Mononuclear cell (primary cell): Measurements from ENCODE around the gene POC1A. TPM values are rescaled to one million over a fixed set of nuclear protein-coding genes. Genes with fewer than 3 reads are reported as not detected.

Experiments used
- H3K27me3 ChIP-seq: 2 replicates; pipeline ENCODE4 v1.6.0; 2011; ENCODE audit warnings: low read length, control low read depth; ENCODE audit not compliant: insufficient read depth
- H3K4me1 ChIP-seq: 2 replicates; pipeline ENCODE4 v1.5.1; 2011; ENCODE audit warnings: mild to moderate bottlenecking, low read length, control low read depth; ENCODE audit not compliant: insufficient read depth
- H3K4me3 ChIP-seq: 2 replicates; pipeline ENCODE4 v1.5.1; 2011; ENCODE audit warnings: mild to moderate bottlenecking, low read length, moderate library complexity
- H3K9me3 ChIP-seq: 2 replicates; pipeline ENCODE4 v1.5.1; 2011; ENCODE audit warnings: low read depth, mild to moderate bottlenecking, control low read depth, low read length
- total RNA-seq: library from RNA; depleted of rRNA; stranded (reverse); fragments of >200 nt; gene quantifications from one replicate; pipeline ENCODE4 v1.2.3, GENCODE V29; 2012

The POC1A gene
- total RNA-seq, 1 donor, result 0.21 TPM

GRCh38 chr3:52094571-52095485 is 59.4 kb downstream of the POC1A start:
- Histone ChIP-seq H3K27me3 (no peaks in the 10 kb centered on the region), H3K4me1 (peaks cover 5% of the 10 kb centered on the region), H3K4me3 (no peak overlapping the region), H3K9me3 (no peaks in the 10 kb centered on the region)

DNA sequence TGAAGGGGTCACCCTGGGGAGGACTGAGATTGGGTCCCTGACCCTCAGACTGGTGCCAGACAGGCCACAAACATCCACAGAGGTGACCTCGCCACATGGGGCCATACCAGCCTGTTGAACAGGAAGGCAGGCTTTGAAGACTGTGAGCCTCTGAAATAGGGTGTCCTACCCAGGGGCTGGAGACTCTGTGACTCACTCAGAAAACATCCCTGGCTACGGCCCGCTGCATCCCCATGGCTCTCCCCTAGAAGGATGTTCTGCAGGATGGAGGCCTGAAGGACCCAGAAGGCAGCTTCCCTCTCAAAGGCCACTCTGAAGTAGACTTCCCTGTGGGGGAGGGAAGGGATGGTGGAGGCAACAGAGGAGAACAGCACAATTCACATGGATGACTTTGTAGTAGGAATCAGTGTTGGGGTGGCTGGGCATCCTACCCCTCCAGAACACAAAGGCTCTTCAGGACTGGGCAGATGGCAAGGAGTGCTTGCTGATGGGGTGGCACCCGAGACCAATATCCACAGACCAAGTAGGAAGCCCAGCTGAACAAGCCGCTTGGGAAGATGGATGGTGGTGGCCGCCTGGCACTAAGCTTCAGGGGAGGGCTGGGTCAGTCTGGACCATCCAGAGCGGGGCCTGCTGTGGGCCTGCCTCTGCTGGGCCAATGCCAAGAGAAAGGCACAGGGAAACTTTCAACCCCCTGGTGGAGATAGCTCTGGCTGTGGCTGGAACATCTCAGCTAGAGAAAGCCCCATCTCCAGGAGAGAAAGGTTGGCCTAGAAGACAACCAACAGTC is 60.3 kb downstream of the POC1A start:
- Histone ChIP-seq H3K27me3 (no peaks in the 10 kb centered on the region), H3K4me3 (no peak overlapping the region), H3K9me3 (no peaks in the 10 kb centered on the region), H3K4me1 (peaks cover 12% of the 10 kb centered on the region)

DNA sequence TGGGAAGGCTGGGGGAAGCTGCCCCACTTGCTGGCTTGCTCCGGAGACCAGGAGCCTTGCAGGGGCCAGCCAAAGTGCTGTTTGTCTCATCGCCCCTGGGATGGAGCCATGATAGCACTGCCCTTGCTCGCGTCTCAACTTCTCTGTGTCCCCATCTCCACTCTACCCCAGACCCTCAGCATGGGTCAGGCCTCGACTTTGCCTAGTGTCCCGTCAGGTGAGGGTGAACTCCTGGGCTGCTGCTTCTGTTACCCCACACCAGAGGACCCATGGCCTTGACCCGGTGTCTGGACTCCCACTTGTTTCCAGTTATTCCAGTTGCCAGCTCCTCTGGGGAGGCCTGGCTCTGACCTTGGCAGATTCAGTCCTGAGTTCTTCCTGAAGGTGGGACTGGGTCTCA is 61.3 kb downstream of the POC1A start:
- Histone ChIP-seq H3K27me3 (no peaks in the 10 kb centered on the region), H3K4me3 (no peak overlapping the region), H3K9me3 (no peaks in the 10 kb centered on the region), H3K4me1 (peaks cover 23% of the 10 kb centered on the region)

- no peaks in the 10 kb centered on the region for H3K9me3 ChIP-seq
- no peaks in the 10 kb centered on the region for H3K27me3 ChIP-seq
- H3K4me1 ChIP-seq, result peaks cover 29% of the 10 kb centered on the region
- H3K4me3 ChIP-seq, result no peak overlapping the region
These were observed 62.0 kb downstream of the POC1A start for GRCh38 chr3:52092271-52092660.

- H3K4me1 ChIP-seq, result peaks cover 34% of the 10 kb centered on the region
- H3K27me3 ChIP-seq, result no peaks in the 10 kb centered on the region
- H3K9me3 ChIP-seq, result no peaks in the 10 kb centered on the region
- H3K4me3 ChIP-seq, result no peak overlapping the region
These were observed 62.5 kb downstream of the POC1A start for GRCh38 chr3:52091586-52092270.

DNA sequence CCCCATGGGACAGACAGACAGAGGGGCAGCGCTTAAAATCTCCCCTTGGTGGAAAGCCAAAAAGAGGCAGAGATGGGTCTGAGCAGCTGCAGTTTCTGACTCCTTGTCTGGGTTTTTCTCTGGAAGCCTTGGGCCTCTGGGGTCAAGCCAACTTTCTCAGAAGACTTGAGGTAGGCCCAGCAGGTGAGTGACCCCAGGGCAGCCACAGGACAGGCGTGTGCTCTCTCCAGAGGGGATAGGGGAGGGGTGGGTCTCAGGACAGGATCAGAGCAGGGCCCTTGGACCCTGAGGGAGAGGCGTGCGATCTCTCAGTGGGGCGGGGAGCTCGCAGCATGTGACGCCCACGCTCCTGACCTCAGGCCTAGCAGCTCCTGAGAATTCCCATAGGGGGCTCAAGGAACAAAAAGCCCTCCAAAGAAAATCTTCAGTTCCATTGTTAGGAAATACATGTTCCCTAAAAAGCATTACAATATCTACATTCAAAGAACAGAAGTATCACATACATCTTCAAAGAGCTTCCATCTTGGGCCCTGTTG is 63.2 kb downstream of the POC1A start:
- peaks cover 40% of the 10 kb centered on the region for H3K4me1 ChIP-seq
- H3K4me3 ChIP-seq, result no peak overlapping the region
- no peaks in the 10 kb centered on the region for H3K27me3 ChIP-seq
- no peaks in the 10 kb centered on the region for H3K9me3 ChIP-seq

GRCh38 chr3:52090131-52090932 is 63.9 kb downstream of the POC1A start:
- Histone ChIP-seq H3K9me3 (no peaks in the 10 kb centered on the region), H3K4me1 (peaks cover 40% of the 10 kb centered on the region), H3K27me3 (no peaks in the 10 kb centered on the region), H3K4me3 (no peak overlapping the region)

GRCh38 chr3:52089691-52090090 is 64.5 kb downstream of the POC1A start:
- H3K4me3 ChIP-seq, result no peak overlapping the region
- peaks cover 40% of the 10 kb centered on the region for H3K4me1 ChIP-seq
- H3K9me3 ChIP-seq, result no peaks in the 10 kb centered on the region
- no peaks in the 10 kb centered on the region for H3K27me3 ChIP-seq

- Histone ChIP-seq H3K4me1 (peaks cover 40% of the 10 kb centered on the region), H3K27me3 (no peaks in the 10 kb centered on the region), H3K4me3 (no peak overlapping the region), H3K9me3 (no peaks in the 10 kb centered on the region)
These were observed 65.5 kb downstream of the POC1A start for GRCh38 chr3:52088445-52089367.

- no peak overlapping the region for H3K4me3 ChIP-seq
- H3K9me3 ChIP-seq, result no peaks in the 10 kb centered on the region
- H3K27me3 ChIP-seq, result no peaks in the 10 kb centered on the region
- H3K4me1 ChIP-seq, result peaks cover 40% of the 10 kb centered on the region
These were observed 66.5 kb downstream of the POC1A start for GRCh38 chr3:52087731-52088130.

- no peaks in the 10 kb centered on the region for H3K9me3 ChIP-seq
- H3K4me3 ChIP-seq, result no peak overlapping the region
- H3K4me1 ChIP-seq, result peaks cover 40% of the 10 kb centered on the region
- no peaks in the 10 kb centered on the region for H3K27me3 ChIP-seq
These were observed 67.1 kb downstream of the POC1A start for GRCh38 chr3:52086976-52087663.

DNA sequence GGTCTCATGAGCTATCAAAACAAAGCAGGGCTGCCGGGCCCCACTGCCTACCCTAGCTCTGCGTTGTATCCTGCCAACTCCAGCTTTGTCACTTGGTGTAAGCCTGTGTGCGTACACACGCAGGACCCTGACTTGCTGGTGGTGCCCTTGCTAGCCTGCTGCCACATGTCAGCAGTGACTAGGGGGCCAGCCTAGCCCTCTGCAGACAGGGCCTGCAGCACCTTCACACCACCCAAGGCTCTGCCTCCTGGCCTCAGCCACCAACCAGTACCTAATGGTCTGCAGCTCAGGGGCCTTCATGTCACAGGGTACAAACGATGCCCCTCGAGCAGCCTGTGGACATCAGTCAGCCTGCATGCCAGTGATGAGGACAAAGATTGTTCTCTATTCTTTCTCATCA is 67.8 kb downstream of the POC1A start:
- Histone ChIP-seq H3K4me3 (no peak overlapping the region), H3K27me3 (no peaks in the 10 kb centered on the region), H3K4me1 (peaks cover 40% of the 10 kb centered on the region), H3K9me3 (no peaks in the 10 kb centered on the region)

DNA sequence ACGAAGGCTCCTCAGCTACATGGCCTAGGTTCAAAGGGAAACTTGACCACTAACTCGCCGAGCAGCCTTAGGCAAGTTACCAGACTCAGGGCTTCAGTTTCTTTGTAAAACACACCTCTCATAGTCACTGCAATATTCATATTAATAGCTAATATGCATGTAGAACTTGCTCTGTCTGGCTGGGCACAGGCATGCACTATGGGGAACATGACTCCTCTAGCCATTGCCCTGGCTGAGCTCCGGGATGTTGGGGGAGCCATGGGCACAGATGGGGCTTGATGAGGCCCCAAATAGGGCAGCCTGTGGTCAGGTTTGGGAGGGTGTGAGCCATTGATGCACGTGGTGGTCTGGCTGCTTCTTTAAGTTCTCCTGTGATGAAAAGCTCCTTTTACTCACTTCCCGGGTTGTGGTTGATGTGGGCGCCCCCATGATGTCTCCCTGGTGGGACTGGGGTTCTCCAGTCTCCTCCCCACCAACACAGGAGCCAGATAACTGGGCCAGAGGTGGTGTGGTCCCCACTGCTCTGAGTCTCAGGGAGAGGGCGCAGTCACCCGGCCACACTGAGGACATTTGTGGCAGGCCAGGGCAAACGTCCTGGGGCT is 68.4 kb downstream of the POC1A start:
- Histone ChIP-seq H3K4me1 (peaks cover 40% of the 10 kb centered on the region), H3K9me3 (no peaks in the 10 kb centered on the region), H3K27me3 (no peaks in the 10 kb centered on the region), H3K4me3 (no peak overlapping the region)
